Embryonic facial prominence (tissue), 1 donor: ENCODE data around the gene MT1G.
"Not testable (repeated sequence)": the region's sequence is repeated elsewhere in the genome, so short reads cannot be mapped to it uniquely, and the experiment has no call there.

Experiments
- DNase-seq: peaks from one replicate; pipeline ENCODE4 v3.0.0-alpha.2; 2016; ENCODE audit errors: extremely low spot score

Gene MT1G

GRCh38 chr16:56684926-56685590 is 17.2 kb upstream of the MT1G start:
- no peak for DNase-seq

DNA sequence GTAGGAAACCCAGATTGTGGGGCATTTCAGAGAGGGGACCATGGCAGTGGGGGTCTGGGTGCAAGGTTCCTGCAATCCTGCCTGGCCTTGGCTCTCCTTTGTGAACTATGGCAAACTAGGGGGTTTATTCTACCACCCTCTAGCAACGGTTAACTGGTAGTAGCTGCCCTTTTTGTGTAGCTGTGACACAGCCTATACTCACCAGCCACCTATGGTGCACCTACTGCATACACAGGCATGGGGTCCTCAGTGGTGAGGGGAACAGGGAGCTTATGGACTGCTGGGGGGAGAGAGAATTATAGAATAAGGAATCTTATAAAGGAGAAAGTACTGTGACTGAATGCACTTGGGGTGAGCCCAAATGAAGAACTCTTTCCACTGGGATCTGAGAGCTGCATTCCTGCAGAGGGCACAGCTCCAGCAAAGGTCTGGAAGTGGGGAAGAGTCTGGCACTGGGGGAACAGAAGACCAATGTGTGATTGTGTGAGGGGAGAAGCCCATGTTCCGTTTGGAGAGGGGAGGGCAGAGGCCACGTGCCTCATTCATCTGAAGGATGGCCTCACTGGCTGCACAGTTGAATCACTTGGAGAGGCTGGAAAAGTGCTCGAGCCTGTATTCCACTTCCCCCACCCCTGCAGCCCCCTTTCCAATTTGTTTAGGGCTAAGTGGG is 16.5 kb upstream of the MT1G start:
- DNase-seq: no peak

GRCh38 chr16:56683424-56684172 is 15.7 kb upstream of the MT1G start:
- DNase-seq: no peak

DNA sequence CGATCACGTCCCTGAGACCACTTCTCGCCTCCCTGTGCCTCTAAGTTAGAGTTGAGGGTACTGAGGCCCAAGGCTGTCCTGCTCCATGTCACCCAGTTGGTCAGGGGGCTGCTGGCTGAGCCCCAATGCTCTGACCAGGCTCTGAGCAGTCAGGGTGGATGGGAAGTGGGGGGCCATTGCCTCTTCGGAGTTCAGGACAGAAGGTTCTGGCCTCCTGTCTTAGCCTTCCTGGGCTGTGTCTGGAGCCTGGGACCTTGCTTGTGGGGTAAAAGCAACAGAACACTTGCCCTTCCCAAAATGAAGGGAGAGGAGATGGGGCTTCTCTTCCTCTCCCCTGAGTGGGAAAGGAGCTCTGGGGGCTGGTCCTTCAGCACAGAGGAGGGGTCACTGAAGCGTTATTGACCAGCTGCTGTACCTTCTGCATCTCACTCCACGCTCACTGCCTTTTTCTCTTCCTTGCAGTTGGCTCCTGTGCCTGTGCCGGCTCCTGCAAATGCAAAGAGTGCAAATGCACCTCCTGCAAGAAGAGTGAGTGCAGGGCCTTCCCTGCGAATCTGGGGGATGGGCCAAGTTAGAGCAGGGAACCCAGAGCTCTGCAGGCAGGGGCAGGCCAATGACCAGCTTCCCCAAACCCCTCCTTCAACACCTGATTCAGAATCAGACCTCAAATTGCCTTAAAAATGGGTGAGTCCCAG is 15.0 kb upstream of the MT1G start:
- DNase-seq: no peak

DNA sequence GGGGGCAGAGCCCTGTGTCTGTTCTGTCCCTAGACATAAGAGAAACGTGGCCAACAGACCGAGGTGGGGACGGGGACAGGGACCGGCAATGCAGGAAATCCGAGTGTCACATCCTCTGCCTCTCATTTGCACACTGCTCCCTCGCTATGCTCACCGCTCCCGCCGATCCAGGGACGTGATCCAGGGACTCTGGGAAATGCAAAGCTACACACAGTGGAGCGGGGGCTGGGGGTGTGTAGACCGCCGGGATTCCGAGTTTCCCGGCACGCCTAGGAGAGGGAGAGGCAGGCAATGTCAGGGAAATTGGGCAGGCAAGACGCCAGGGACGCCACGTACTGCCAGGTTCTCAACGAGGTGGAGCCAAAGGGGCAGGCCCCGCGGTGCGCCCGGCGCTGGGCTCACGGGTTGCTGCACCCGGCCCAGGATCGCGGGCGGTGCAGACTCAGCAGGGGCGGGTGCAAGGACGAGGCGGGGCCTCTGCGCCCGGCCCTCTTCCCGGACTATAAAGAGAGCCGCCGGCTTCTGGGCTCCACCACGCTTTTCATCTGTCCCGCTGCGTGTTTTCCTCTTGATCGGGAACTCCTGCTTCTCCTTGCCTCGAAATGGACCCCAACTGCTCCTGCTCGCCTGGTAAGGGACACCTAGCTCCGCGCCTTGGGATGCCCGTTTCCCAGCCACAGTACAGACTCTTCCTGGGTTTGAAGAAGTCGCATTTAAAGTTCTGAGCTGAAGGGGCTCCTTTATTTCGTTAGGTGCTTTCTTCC is 14.3 kb upstream of the MT1G start, which contains the start of gene MT1X:
TSS of gene MT1X (plus strand) at position 532 of the 764 bp plus-strand sequence. CDS start at position 603, 71 bp downstream.
- peak; percentile 43 for DNase-seq

GRCh38 chr16:56679818-56680217 is 12.0 kb upstream of the MT1G start:
- no peak for DNase-seq

DNA sequence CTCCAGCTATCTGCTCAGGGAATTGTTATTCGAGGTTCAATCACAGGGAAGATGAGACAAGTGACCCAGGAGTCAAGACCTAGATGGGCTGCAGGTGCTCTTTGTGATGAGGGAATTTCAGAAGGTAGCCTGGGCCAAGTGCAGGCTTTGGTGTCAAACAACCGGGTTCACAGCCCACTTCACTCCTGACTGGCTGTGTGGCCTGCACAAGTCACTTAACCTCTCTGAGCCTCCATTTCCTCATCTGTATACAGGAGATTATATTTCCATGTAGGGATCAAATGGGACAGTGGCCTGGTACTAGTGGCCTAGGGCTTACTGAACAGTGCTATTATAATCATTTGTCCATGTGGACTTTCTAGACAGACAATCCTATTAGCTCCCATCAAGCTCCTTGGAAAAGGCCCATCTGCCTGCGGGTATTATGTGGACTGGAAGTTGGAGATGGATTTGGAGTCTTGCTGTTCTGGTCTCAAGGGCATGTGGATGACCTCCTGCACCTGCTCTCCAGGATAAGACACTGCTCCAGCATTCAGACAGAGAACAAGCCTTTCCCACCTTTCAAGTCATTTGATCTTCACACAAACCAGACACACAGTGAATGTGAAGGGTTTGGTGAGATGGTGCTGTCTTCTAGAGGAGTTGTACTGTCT is 11.3 kb upstream of the MT1G start:
- DNase-seq: no peak

DNA sequence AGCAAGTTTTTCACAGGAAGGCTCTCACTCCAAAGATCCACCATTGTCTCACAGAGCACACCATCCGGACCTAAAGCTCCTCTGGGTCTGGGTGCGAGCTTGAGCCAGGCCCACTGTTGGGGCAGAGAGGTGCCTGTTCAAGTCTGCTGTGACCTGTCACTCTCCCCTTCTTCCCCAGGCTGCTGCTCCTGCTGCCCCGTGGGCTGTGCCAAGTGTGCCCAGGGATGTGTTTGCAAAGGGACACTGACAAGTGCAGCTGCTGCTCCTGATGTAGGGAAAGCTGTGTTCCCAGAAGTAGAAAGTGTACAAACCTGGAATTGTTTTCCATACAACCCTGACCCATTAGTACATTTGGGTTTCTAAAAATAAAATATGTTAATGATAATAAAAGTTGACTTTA is 9.6 kb upstream of the MT1G start:
- DNase-seq: no peak

DNA sequence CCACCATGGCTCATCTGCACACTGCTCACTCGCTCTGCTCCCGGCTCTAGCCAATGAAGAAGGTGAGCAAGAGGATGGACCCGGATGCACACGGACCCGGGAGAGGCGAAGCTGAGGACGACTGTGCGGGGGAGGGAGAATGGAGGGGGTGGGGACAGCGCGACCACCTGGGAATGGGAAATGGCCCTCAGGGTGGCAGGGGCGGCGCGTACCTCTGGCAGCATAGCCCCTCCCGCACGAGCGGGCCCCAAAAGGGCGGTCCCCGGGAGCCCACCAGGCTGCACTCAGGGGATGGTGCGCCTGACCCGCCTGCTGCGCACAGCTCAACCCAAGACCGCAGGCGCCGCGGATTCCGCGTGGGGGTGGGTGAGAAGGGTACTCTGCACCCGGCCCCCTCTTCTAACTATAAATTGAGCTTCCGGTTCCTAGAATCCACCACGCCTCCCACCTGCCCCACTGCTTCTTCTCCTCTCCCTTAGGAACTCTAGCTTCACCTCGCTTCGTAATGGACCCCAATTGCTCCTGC is 7.9 kb upstream of the MT1G start:
- no peak for DNase-seq

DNA sequence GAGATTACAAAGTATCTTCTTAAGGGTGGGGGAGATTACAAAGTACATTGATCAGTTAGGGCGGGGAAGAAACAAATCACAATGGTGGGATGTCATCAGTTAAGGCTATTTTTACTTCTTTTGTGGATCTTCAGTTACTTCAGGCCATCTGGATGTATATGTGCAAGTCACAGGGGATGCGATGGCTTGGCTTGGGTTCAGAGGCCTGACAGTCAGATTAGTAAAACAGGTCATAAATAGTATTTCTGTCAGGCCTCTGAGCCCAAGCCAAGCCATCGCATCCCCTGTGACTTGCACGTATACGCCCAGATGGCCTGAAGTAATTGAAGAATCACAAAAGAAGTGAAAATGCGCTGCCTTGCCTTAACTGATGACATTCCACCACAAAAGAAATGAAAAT is 6.7 kb upstream of the MT1G start:
- not testable (repeated sequence) for DNase-seq

- no peak for DNase-seq
Observed at GRCh38 chr16:56673921-56674320, 6.1 kb upstream of the MT1G start.

- DNase-seq: no peak
Observed at GRCh38 chr16:56672761-56673536, 5.1 kb upstream of the MT1G start.

- DNase-seq: not testable (repeated sequence)
Observed at GRCh38 chr16:56672171-56672570, 4.3 kb upstream of the MT1G start.

- DNase-seq: not testable (repeated sequence)
Observed at GRCh38 chr16:56671691-56672090, 3.8 kb upstream of the MT1G start.

GRCh38 chr16:56670620-56670934 is 2.7 kb upstream of the MT1G start:
- no peak for DNase-seq

- no peak for DNase-seq
Observed at GRCh38 chr16:56669840-56670619, 2.2 kb upstream of the MT1G start.

DNA sequence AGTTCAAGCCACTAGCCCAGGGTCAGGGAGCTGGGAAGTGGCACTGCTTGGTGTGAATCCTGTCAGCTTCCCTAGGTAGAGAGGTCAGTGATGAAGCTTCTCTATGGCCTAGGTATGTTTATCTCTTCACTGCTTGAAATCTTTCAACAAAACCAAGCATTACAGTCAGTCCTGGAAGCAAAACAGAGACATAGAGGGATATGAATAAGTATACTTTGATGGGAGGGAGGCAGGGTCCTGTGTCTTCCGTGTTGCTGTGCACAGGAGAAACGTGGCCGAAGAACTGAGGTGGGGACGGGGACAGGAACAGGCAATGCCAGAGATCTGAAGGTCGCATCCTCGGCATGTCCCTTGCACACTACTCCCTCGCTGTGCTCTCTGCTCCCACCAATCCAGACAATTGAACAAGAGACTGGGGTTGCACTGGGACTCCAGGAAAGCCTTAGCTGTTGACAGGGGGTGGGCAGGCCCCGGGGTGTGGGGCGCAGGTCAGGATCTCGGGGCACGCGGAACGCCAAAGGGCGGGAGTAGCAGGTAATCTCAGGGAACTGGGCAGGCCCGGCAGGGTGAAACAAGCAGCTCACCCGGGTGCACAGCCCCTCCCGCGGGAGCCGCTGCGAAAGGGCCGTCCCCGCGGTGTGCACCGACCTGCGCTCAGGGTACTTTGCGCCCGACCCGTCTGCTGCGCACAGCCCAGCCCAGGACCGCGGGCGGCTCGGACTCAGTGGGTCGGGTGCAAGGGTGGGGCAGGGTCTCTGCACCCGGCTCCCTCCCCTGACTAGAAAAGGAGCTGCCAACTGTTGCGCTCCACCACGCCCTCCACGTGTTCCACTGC is 1.4 kb upstream of the MT1G start, which contains the start of gene MT1H:
TSS of gene MT1H (plus strand) at position 810 of the 835 bp plus-strand sequence. CDS start 71 bp downstream, outside the sequence.
- no peak for DNase-seq
